GM23338 (cell line): Measurements from ENCODE around the gene LILRB5.
"Not testable (repeated sequence)": the region's sequence is repeated elsewhere in the genome, so short reads cannot be mapped to it uniquely, and the experiment has no call there.

Experiments used
- CTCF ChIP-seq, 2 experiments: fragments of 200-600 bp in 1 of 2; sonication (generic) in 1 of 2; conservative IDR thresholded peaks; 2 replicates each; pipeline versions ENCODE4 v1.5.1 to v1.6.1; 2016 to 2017; ENCODE audit warnings: antibody characterized with exemption in 2 of 2, low read depth in 2 of 2, mild to moderate bottlenecking in 2 of 2, moderate library complexity in 1 of 2
- EZH2 ChIP-seq: fragments of 200-600 bp; sonication (generic); IDR thresholded peaks from one replicate; pipeline ENCODE4 v1.8.0; 2017; ENCODE audit warnings: antibody characterized with exemption, mild to moderate bottlenecking, low read depth; ENCODE audit not compliant: unreplicated experiment
- EZH2phosphoT487 ChIP-seq: fragments of 200-600 bp; sonication (generic); IDR thresholded peaks from one replicate; pipeline ENCODE4 v1.8.1; 2018; ENCODE audit warnings: antibody characterized with exemption; ENCODE audit not compliant: unreplicated experiment
- JUNB ChIP-seq: IDR thresholded peaks from one replicate; pipeline ENCODE4 v1.6.1; 2016; ENCODE audit warnings: antibody characterized with exemption; ENCODE audit not compliant: unreplicated experiment
- POLR2AphosphoS5 ChIP-seq: IDR thresholded peaks from 2 replicates; pipeline ENCODE4 v1.6.1; 2016; ENCODE audit warnings: antibody characterized with exemption, low read depth

- not testable (repeated sequence) for TF ChIP-seq POLR2AphosphoS5; CTCF (conservative IDR thresholded peaks at IDR 0.05; ENCODE audit: low read depth in 2 of 2); EZH2phosphoT487; EZH2; JUNB
Measured at GRCh38 chr19:54221947-54222346, 35.1 kb downstream of the LILRB5 start.
